ENCODE measurements around the gene SOX9.

DNA sequence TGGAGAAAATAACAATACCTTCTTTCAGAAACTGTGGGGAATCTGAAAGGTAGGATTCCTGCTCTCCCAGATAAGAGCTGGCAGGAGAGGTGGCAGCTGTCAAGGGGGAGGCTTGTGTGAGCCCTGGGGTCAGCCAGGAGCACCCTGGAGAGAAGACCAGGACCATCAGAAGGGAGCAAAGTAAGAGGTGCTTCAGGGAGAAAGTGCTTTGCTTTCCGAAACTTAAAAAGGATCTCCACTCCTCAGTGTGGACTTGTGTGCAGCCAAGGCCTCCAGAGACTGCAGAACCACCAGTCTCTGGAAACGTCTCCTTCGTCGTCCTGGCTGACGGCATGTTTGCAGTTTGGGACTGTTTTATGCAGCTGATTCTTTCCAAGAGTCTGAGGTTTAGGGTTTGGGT lies 13.7 kb upstream of the SOX9 start:
- no peak for TF ChIP-seq CTCF (IDR thresholded peaks at IDR 0.05)
- no peak for TF ChIP-seq POLR2A (IDR thresholded peaks at IDR 0.05)

Data from Peyer's patch (tissue), 4 donors.